Testis (tissue), 2 donors: ENCODE data around the gene PPFIBP1.

Experiments
- CTCF ChIP-seq, 3 experiments: fragments of 450-650 bp in 2 of 3; fragments of 200-600 bp in 1 of 3; sonication (generic) in 1 of 3; IDR thresholded peaks; one replicate each; pipeline ENCODE4 v1.5.1; 2016 to 2019; ENCODE audit warnings: antibody characterized with exemption in 3 of 3, mild to moderate bottlenecking in 2 of 3, moderate library complexity in 1 of 3
- POLR2A ChIP-seq: fragments of 450-650 bp; IDR thresholded peaks from one replicate; pipeline ENCODE4 v1.6.1; 2017; ENCODE audit warnings: antibody characterized with exemption, mild to moderate bottlenecking, moderate library complexity

GRCh38 chr12:27549801-27550652, 26.0 kb downstream of the PPFIBP1 start:
- no peak for TF ChIP-seq CTCF (IDR thresholded peaks at IDR 0.05)
- no peak for TF ChIP-seq POLR2A
